GM18861 (cell line): ENCODE measurements around the gene FAM168A.

Experiments
- ATAC-seq: cut with Tn5 transposase; IDR thresholded peaks from one replicate; pipeline ENCODE4 v1.9.1; 2021; ENCODE audit not compliant: unreplicated experiment

Gene FAM168A

DNA sequence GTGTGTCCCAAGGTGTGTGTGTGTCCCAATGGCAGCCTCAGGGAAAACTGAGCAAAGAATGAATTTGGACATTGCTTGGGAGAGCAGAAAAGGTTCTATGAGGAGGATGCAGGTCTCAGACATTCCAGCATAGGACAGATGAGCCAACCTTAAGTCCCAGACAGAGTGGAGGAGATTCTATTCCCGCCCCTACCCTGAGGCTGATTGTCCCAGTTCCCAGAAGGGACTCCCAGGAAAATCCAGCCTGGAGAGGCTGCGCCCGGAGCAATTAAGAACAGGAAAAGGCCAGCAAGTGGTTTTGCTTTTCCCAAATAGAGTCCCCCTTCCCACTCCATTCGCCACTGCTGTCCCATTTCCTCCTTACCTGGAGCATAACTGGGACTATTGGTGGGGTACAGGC is 167.6 kb downstream of the FAM168A start:
- ATAC-seq: no peak

GRCh38 chr11:73429121-73429750 is 168.7 kb downstream of the FAM168A start:
- ATAC-seq: no peak

- ATAC-seq: no peak
These were observed 169.2 kb downstream of the FAM168A start for GRCh38 chr11:73428699-73429098.

DNA sequence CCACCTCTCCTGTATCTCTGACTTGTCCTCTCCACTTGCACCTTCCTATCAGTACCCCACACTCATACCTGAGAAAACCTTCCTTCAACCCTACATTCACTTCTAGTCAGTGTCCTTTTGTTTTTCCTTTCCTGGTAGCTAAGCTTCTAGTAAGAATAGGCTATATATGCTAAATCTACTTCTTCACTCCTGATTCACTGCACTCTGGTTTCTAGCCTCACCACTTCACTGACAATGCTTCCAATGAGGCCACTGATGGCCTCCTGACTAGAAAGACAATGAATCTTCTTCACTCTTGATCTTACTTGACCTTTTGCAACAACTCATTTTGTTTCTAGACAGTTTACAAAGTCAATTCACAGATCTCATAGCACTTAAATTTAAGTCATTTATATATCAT is 169.7 kb downstream of the FAM168A start:
- ATAC-seq: no peak

DNA sequence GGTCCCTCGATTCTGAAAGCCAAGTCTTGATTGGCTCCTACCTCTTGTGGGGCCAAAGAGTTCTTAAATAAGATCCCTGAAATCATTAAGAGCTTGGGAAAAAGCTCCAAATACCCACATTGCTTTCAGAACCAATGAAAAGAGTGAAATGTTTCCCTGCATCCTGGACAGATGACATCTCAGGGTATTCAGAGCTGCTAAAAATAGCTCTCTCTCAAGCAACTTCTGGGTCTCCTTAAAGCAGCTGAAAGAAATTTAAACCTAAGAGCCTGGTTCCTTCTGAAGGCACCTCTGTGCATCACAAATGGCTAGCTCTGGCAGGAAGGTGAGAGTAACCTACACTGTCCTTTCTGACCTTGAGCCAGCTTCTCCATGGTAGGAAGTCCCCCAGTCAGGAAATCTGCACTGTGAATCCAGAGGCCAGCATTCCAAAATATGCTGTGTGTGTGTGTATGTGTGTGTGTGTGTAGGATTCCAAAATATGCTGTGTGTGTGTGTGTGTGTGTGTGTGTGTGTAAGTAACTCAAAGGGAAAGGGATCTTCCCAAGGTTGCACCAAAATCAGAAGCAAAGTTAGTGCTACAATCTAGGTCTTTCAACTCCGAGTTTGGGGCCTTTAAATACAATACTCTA is 171.6 kb downstream of the FAM168A start:
- no peak for ATAC-seq

DNA sequence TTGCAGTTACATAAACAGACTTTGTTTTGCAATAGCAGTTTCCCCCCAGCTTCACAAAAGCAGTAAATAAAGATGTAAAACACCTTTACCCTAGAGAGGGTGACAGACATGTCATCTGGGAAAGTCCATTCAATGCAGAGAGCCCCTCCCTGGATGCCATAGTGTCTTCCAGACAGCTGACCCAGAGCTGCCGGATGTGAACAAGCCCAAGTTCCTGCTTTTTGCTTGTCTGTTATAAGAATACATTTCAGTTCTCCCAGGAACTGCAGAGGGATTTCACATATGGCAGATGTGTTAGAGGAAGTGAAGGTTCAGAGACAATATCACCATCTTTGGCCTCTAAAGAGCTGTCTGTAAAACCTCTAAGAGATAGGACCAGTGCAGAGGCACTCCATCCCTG is 172.8 kb downstream of the FAM168A start:
- no peak for ATAC-seq

DNA sequence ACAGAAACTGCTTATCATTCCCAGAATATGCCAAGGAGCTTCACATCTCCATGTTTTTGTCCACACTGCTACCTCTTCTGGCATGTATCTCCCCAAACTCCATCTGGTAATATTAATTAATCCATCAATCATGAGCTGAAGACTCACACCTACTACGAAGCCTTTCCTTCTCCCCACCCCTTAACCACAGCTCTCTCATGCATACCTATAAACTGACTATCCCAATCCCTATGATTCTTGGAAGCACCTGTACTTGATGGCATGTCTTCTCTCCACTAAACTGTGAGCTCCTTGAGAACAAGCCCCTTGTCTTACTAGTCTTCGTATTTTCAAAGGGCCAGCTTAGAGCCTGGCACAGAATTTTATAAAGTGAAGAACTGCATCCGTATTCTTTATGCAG is 174.4 kb downstream of the FAM168A start:
- no peak for ATAC-seq

DNA sequence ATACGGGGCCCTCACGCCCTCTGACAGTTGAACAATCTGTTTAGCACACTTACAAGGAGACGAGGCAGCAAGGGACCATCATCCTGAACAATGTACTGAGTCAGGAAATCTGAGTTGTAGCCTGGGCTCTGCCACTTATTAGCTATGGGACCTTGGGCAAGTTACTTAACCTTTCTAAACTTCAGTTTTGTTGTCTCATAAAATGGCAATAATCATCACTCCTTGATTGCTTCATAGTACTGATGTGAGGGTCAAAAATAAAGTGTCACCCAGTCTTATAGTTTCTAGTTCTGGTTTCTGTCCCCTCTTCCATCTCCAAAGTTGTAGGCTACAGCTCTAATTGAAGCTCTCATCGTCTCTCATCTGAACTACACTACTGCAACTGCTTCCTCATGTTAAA is 175.0 kb downstream of the FAM168A start:
- no peak for ATAC-seq

DNA sequence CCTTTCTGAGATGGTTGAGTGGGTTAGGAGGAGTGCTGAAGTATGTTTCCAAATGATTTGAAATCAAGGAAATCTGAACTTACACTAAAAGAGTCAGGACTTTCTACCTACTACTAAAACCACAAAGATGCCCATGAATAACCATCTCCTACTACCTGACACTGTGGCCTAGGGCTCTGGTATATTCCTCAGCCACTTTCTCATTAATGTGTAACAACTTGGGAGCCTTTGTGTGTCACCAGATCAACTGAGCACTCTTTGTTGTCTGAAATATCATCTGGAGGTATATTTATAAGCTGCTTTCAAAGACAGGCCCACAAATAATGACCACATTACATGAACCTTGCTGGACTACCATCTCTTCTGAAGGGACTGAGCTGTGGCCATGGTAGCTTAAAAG is 177.8 kb downstream of the FAM168A start:
- no peak for ATAC-seq

GRCh38 chr11:73416786-73417185 is 181.1 kb downstream of the FAM168A start:
- no peak for ATAC-seq

GRCh38 chr11:73415854-73416615 is 181.9 kb downstream of the FAM168A start:
- ATAC-seq: no peak

DNA sequence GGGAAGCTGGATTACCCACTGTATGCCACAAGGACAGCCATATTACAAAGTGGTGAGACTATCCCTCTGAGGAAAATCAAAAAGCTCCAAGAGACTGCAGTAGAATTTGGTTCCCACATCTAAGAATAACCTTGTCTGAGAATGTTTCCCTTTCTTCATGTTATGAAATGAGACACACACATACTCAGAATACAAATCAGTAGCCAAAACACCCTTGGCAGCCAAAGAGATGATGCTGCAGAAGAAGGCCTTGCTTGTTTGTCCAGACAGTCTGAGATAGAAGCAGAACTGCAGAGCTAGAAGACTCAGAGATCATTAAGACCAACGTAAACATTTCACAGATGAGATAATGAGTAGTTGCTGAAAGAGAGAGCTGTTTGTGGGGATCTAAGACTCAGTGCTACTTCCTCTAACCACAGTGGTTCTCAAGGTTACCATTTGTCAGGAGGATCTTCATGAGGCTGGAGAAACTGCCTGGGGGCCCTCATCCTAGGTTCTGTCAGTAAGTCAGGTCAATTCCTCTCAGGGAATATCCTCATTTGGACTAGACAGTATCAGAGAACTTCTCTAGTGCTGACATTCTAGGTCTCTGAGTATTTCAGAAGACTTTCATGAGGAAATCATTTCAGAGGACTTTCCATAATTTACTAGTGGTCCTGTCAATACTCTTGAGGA is 182.8 kb downstream of the FAM168A start:
- ATAC-seq: no peak

DNA sequence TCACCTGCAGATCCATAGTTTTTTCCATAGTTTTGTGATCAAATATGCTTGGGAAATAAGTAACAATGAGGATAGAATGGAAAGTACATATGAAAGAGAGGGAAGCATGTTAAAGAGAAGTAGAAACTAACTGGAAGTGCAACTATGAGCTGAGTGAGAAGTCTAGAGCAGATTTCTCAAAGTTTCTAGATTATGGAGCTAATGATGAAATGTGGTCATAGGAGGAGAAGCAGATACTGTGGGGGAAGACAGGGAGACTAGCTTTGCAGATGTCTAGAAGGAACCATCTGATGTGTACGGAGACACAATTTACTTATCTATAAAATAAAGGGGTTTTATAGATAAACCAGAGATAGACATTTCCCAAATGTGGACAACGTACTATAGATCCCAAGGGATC is 184.7 kb downstream of the FAM168A start:
- no peak for ATAC-seq

GRCh38 chr11:73412308-73412707 is 185.6 kb downstream of the FAM168A start:
- ATAC-seq: no peak

DNA sequence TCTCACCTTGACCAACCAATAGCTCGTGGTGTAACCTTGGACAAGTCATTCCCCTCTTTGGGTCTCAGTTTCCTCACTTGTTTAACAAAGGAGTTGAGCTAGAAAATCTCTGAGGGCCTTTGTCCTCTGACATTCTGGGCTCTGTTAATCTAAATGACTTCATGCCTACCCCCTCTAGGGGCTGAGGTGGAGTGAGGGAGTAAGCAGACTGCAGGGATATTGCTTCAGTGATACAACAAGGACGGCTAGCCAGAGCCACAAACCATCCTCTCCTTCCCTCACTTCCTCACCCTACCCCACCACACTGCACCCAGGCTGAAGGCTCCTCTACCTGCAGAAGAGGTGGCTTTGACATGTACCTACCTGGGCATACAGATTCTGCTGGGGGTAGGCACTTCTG is 186.9 kb downstream of the FAM168A start:
- no peak for ATAC-seq

GRCh38 chr11:73410627-73411026 is 187.3 kb downstream of the FAM168A start:
- no peak for ATAC-seq

GRCh38 chr11:73409431-73409830 is 188.5 kb downstream of the FAM168A start:
- no peak for ATAC-seq

- no peak for ATAC-seq
These were observed 191.3 kb downstream of the FAM168A start for GRCh38 chr11:73406619-73407018.

DNA sequence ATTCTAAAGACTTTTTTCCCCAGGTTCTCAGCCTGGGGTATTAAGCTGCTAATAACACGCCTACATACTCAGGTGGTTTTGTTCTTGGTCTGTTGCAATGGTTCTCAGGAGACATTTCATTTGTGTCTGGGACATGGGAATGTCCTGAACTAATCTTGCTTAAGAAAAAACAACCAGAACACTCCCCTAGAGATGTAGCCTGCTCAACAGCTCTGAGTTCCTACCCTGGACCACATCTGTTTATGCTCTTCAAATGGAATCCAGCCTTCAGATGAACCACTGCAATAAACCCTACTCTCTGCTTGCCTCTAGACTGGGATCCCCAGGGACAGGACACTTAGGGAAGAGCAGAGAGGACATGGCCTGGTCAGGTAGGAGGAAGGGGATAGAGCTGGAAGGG is 191.8 kb downstream of the FAM168A start:
- no peak for ATAC-seq

GRCh38 chr11:73405146-73405510 is 192.8 kb downstream of the FAM168A start:
- no peak for ATAC-seq

- no peak for ATAC-seq
These were observed 193.3 kb downstream of the FAM168A start for GRCh38 chr11:73404506-73405145.
